ENCODE data around the gene PLA2G12A. TPM values are rescaled to one million over a fixed set of nuclear protein-coding genes. Genes with fewer than 3 reads are reported as not detected.

PLA2G12A gene
- total RNA-seq, 1 donor: 17.7 TPM

DNA sequence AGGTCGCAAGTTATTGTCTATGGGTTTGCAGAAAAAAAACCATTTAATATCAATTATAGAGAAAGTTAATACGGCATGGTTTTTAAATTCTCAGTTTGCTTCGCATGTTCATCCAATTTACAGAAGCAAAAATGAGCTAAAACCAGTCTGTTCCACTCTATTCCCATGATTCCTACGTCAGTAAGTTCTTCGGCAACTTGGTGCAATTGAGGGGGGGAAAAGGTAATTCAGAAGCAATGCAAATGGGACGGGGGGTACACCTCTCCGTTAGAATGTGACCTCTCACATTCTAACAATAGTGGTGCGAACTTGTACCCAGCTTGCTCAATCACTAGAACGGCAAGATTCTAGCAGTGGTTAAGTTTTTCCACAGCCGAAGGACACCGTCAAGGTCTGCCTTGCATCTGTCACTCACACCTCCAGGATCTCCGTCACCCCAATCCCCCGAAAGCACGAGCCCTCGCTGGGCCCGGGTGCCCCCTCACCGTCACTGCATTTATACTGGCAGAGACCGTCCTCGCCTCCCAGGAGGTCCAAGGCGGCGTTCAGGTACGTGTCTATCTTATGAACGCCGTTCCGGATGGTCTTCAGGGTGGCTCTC lies 653 bp downstream of the PLA2G12A start:
- H3K4me3 ChIP-seq (ENCODE audit: low read depth, low read length): peak overlapping the region; percentile 91
- TF ChIP-seq, protein P1, sequence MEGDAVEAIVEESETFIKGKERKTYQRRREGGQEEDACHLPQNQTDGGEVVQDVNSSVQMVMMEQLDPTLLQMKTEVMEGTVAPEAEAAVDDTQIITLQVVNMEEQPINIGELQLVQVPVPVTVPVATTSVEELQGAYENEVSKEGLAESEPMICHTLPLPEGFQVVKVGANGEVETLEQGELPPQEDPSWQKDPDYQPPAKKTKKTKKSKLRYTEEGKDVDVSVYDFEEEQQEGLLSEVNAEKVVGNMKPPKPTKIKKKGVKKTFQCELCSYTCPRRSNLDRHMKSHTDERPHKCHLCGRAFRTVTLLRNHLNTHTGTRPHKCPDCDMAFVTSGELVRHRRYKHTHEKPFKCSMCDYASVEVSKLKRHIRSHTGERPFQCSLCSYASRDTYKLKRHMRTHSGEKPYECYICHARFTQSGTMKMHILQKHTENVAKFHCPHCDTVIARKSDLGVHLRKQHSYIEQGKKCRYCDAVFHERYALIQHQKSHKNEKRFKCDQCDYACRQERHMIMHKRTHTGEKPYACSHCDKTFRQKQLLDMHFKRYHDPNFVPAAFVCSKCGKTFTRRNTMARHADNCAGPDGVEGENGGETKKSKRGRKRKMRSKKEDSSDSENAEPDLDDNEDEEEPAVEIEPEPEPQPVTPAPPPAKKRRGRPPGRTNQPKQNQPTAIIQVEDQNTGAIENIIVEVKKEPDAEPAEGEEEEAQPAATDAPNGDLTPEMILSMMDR (IDR thresholded peaks at IDR 0.05; ENCODE audit: insufficient read depth, low read length): no peak
- peak; percentile 20 for DNase-seq (ENCODE audit: low read depth)

DNA sequence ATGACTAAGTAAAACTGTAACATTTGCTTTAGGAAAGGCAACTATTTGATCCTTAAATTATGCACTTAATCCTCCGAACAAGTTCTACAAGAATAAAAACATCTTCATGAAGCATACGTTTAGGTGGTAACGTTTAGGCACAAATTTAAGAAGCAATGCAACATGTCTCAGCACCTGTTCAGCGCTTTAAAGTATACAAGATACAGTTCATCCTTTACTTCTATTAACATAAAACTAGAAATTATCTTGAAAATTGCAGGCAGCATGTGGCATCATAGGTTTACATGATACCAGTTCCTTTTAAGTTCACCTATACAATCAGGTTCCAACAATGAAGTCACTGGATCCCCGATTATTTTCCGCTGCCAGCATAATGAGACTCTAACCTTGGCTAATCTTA lies 1.5 kb downstream of the PLA2G12A start:
- TF ChIP-seq, protein P1 (IDR thresholded peaks at IDR 0.05; ENCODE audit: insufficient read depth, low read length): no peak
- peak overlapping the region; percentile 10 for H3K4me3 ChIP-seq (ENCODE audit: low read depth, low read length)

DNA sequence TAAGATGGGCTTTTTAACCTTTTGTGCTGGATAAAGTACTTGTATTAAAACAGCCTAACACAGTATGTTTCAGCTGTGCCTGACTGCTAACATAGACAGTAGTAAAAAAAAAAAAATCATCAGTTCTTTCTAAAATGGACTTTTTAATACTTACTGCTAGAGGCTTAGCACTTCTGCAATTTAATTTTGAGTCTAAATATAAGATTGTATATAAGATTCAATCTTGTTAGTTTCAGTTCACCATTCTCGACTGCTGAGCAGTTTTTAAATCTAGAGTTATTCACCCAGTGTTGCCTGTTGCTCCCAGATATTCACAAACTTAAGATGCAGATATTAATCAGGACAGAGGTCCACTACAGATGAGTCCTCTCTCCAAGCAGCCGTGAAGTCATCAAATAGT lies 6.8 kb downstream of the PLA2G12A start:
- TF ChIP-seq, protein P1 (IDR thresholded peaks at IDR 0.05; ENCODE audit: insufficient read depth, low read length): no peak
- H3K4me3 ChIP-seq (ENCODE audit: low read depth, low read length): no peak overlapping the region
- no peak for DNase-seq (ENCODE audit: low read depth)

More for the DNA sequence above, 1.5 kb downstream of the PLA2G12A start:
- DNase-seq (ENCODE audit: low read depth): no peak

DNA sequence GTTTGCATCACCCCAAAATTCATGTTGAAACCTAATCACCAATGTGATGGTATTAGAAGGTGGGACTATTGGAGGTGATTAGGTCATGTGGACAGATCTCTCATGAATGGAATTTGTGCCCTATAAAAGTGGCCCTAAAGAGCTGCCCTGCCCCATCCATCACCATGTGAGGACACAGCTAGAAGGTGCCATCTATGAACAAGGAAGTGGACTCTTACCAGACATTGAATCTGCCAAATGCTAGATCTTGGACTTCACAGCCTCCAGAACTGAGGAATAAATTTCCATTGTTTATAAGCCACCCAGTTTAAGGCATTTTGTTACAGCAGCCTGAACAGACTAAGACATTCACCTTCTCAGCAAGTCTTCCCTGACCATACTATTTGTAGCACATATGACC lies 7.5 kb downstream of the PLA2G12A start:
- DNase-seq (ENCODE audit: low read depth): no peak
- no peak overlapping the region for H3K4me3 ChIP-seq (ENCODE audit: low read depth, low read length)
- TF ChIP-seq, protein P1 (IDR thresholded peaks at IDR 0.05; ENCODE audit: insufficient read depth, low read length): no peak

DNA sequence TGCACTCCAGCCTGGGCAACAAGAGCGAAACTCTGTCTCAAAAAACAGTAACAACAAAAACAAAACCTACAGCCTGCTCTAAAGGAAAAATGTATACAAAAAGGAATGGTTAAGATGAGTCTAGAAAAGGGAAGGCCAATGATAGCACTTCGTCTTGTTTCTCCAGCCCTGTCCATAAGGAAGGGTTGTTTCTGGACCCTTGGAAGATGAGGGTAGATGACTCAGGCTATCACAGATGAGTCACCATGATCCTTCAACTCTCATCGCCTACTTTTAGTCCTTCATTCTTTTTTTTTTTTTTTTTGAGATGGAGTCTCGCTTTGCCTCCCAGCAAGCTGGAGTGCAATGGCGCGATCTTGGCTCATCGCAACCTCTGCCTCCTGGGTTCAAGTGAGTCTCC lies 8.8 kb downstream of the PLA2G12A start:
- no peak for DNase-seq (ENCODE audit: low read depth)
- TF ChIP-seq, protein P1 (IDR thresholded peaks at IDR 0.05; ENCODE audit: insufficient read depth, low read length): no peak

DNA sequence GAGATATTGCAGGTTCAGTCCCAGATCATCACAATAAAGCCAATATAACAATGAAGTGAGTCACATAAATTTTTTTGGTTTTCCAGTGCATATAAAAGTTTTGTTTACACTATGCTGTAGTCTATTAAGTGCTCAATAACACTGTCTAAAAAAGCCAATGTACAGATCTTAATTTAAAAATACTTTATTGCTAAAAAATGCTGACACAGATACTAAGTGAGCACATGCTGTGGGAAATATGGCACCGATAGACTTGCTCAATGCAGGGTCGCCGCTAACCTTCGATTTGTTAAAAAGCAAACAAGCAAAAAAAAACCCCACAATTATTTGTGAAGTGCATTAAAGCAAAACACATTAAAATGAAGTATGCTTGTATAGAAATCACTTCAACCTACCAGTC lies 10.3 kb downstream of the PLA2G12A start:
- TF ChIP-seq, protein P1 (IDR thresholded peaks at IDR 0.05; ENCODE audit: insufficient read depth, low read length): no peak
- no peak for DNase-seq (ENCODE audit: low read depth)

More for the DNA sequence above, 8.8 kb downstream of the PLA2G12A start:
- H3K4me3 ChIP-seq (ENCODE audit: low read depth, low read length): no peak overlapping the region

DNA sequence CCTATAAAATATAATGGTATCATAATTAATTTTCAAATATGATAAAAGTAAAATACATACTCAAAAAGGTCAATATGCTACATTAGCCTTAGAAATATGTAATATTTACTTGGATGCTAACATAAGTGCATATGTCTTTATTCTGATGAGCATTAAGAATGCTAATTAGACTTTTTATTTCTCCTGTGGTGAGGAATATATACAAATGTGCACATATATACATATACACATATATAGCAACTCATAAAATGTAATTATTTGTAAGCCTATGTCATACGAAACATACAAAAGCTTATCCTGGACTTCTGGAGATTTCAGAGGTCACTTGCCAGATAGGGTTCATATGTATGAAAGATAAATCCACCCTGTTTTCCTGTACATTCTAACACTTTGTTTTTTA lies 11.1 kb downstream of the PLA2G12A start:
- no peak overlapping the region for H3K4me3 ChIP-seq (ENCODE audit: low read depth, low read length)
- TF ChIP-seq, protein P1 (IDR thresholded peaks at IDR 0.05; ENCODE audit: insufficient read depth, low read length): no peak
- DNase-seq (ENCODE audit: low read depth): no peak

More for the DNA sequence above, 10.3 kb downstream of the PLA2G12A start:
- H3K4me3 ChIP-seq (ENCODE audit: low read depth, low read length): no peak overlapping the region

Data from fibroblast of the aortic adventitia (primary cell).